GM19240 (cell line): ENCODE results near the gene SMAD1.
A peak's percentile ranks its signal among the peaks of the same experiment; 100 is the strongest.
"Not testable (repeated sequence)": the region's sequence is repeated elsewhere in the genome, so short reads cannot be mapped to it uniquely, and the experiment has no call there.

Source experiments
- DNase-seq: peaks from one replicate; pipeline ENCODE4 v3.0.0; 2011; ENCODE audit warnings: low spot score; ENCODE audit not compliant: insufficient read length

SMAD1 gene

GRCh38 chr4:145557720-145558119 lies 76.1 kb downstream of the SMAD1 start:
- peak; percentile 22 for DNase-seq

GRCh38 chr4:145563293-145563985 lies 81.8 kb downstream of the SMAD1 start:
- DNase-seq, result no peak

- no peak for DNase-seq
Observed at GRCh38 chr4:145564540-145564939, 82.9 kb downstream of the SMAD1 start.

GRCh38 chr4:145565328-145565727 lies 83.7 kb downstream of the SMAD1 start:
- no peak for DNase-seq

GRCh38 chr4:145566086-145566708 lies 84.5 kb downstream of the SMAD1 start:
- DNase-seq, result no peak

GRCh38 chr4:145566768-145567167 lies 85.1 kb downstream of the SMAD1 start:
- DNase-seq, result no peak

- no peak for DNase-seq
Observed at GRCh38 chr4:145567516-145567915, 85.9 kb downstream of the SMAD1 start.

GRCh38 chr4:145574546-145574945 lies 92.9 kb downstream of the SMAD1 start:
- not testable (repeated sequence) for DNase-seq

GRCh38 chr4:145580906-145581305 lies 99.3 kb downstream of the SMAD1 start:
- DNase-seq, result no peak

- no peak for DNase-seq
Observed at GRCh38 chr4:145583191-145584055, 101.8 kb downstream of the SMAD1 start.

GRCh38 chr4:145587088-145587754 lies 105.6 kb downstream of the SMAD1 start:
- no peak for DNase-seq

- DNase-seq, result not testable (repeated sequence)
Observed at GRCh38 chr4:145589381-145589780, 107.7 kb downstream of the SMAD1 start.

GRCh38 chr4:145589916-145590702 lies 108.5 kb downstream of the SMAD1 start:
- no peak for DNase-seq

- no peak for DNase-seq
Observed at GRCh38 chr4:145602129-145602760, 120.6 kb downstream of the SMAD1 start.

- DNase-seq, result no peak
Observed at GRCh38 chr4:145605941-145606340, 124.3 kb downstream of the SMAD1 start.
